Kidney epithelial cell (primary cell): ENCODE measurements around the gene PLAU. TPM values are rescaled to one million over a fixed set of nuclear protein-coding genes. Genes with fewer than 3 reads are reported as not detected.
A peak's percentile ranks its signal among the peaks of the same experiment; 100 is the strongest.

Experiments
- DNase-seq: peaks from one replicate; pipeline ENCODE4 v3.0.0-alpha.2; 2010; ENCODE audit warnings: low read depth
- H3K27me3 ChIP-seq: 2 replicates; pipeline ENCODE4 v1.6.0; 2011; ENCODE audit warnings: low read length; ENCODE audit not compliant: control insufficient read depth, insufficient read depth
- H3K36me3 ChIP-seq: 2 replicates; pipeline ENCODE4 v1.5.1; 2011; ENCODE audit warnings: low read length; ENCODE audit not compliant: control insufficient read depth, insufficient read depth
- H3K4me3 ChIP-seq: 2 replicates; pipeline ENCODE4 v1.5.1; 2011; ENCODE audit warnings: low read depth, mild to moderate bottlenecking, control low read depth, low read length
- CTCF ChIP-seq: IDR thresholded peaks from 2 replicates; pipeline ENCODE4 v1.5.1; 2011; ENCODE audit warnings: mild to moderate bottlenecking, moderate library complexity, low read length, control low read depth, inconsistent platforms; ENCODE audit not compliant: insufficient read depth, poor library complexity, severe bottlenecking
- total RNA-seq: library from RNA; depleted of rRNA; stranded (reverse); fragments of >200 nt; gene quantifications from 2 replicates; pipeline ENCODE4 v1.2.3, GENCODE V29; 2015

The PLAU gene
- total RNA-seq, 1 donor from 2014 or later = 709 TPM

GRCh38 chr10:73879296-73880173 is 31.4 kb upstream of the PLAU start:
- no peaks in the 10 kb centered on the region for H3K27me3 ChIP-seq
- DNase-seq = no peak
- no peak overlapping the region for H3K4me3 ChIP-seq
- peak; percentile 94 for TF ChIP-seq CTCF
- no peaks in the 10 kb centered on the region for H3K36me3 ChIP-seq

GRCh38 chr10:73881221-73881919 is 29.6 kb upstream of the PLAU start:
- no peaks in the 10 kb centered on the region for H3K27me3 ChIP-seq
- TF ChIP-seq CTCF = no peak
- no peak overlapping the region for H3K4me3 ChIP-seq
- no peak for DNase-seq
- H3K36me3 ChIP-seq = no peaks in the 10 kb centered on the region

GRCh38 chr10:73884017-73884416 is 26.9 kb upstream of the PLAU start:
- H3K4me3 ChIP-seq = no peak overlapping the region
- no peak for TF ChIP-seq CTCF
- no peaks in the 10 kb centered on the region for H3K36me3 ChIP-seq
- no peaks in the 10 kb centered on the region for H3K27me3 ChIP-seq
- no peak for DNase-seq

GRCh38 chr10:73886085-73886529 is 24.8 kb upstream of the PLAU start:
- no peak for DNase-seq
- H3K27me3 ChIP-seq = no peaks in the 10 kb centered on the region
- TF ChIP-seq CTCF = peak; percentile 87
- no peaks in the 10 kb centered on the region for H3K36me3 ChIP-seq
- no peak overlapping the region for H3K4me3 ChIP-seq

GRCh38 chr10:73886661-73887293 is 24.2 kb upstream of the PLAU start:
- Histone ChIP-seq H3K36me3 (no peaks in the 10 kb centered on the region), H3K4me3 (no peak overlapping the region), H3K27me3 (no peaks in the 10 kb centered on the region)
- TF ChIP-seq CTCF = no peak
- no peak for DNase-seq
